BE2C (cell line): ENCODE data around the gene CLEC16A.

ENCODE experiments used
- DNase-seq: peaks from one replicate; pipeline ENCODE4 v3.0.0-alpha.2; 2020
- H3K27me3 ChIP-seq: fragments of 250-450 bp; sonication (Bioruptor Pico); 2 replicates; pipeline ENCODE4 v1.5.1; 2020; ENCODE audit warnings: mild to moderate bottlenecking
- H3K36me3 ChIP-seq: fragments of 250-450 bp; sonication (Bioruptor Pico); 2 replicates; pipeline ENCODE4 v1.5.1; 2020; ENCODE audit warnings: mild to moderate bottlenecking
- H3K4me1 ChIP-seq: fragments of 250-450 bp; sonication (Bioruptor Pico); 2 replicates; pipeline ENCODE4 v1.5.1; 2020
- H3K4me3 ChIP-seq: 2 replicates; pipeline ENCODE4 v1.5.1; 2011; ENCODE audit warnings: low read depth, low read length
- H3K9me3 ChIP-seq: fragments of 250-450 bp; sonication (Bioruptor Pico); 2 replicates; pipeline ENCODE4 v1.5.1; 2020
- CTCF ChIP-seq: IDR thresholded peaks from 2 replicates; pipeline ENCODE4 v1.5.1; 2012; ENCODE audit warnings: mild to moderate bottlenecking, low read depth, low read length

CLEC16A gene

DNA sequence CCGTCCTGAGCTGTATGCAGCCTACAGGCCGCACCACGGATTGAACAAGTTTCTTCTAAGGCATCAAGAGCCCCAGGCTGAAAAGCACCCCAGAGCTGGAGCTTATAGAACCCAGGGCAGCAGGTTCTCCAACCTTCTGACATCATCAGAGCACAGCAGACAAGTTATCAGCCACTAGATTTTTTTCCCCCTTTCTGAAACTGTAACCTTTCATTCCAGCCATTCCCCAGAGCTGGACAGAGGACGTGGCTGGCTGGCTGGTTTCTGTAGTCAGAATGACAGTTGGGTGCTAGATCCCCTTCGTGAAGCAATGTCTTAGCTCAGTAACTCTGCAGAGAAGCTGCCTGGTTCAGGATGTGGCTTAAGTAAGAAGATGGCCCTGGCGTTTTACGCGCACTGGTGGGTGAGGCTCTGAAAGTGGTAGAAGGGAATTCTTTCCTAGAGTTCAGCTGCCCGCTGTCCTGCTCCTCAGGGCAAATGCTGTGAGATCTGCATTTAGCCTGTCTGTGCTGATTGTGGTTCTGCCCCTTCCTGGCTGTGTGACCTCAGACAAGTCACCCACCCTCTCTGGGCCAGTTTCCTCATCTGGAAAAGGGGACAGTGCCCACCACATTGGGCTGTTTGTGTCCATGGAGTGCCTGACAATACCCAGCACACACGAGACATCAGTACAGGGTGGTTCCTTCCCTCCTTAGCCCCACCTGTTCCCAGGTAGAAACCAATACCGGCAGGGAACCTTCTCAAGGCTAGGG is 11.2 kb upstream of the CLEC16A start:
- H3K4me3 ChIP-seq, result no peak overlapping the region
- H3K36me3 ChIP-seq, result peaks cover 9% of the 10 kb centered on the region
- TF ChIP-seq CTCF, result no peak
- H3K9me3 ChIP-seq, result no peaks in the 10 kb centered on the region
- no peaks in the 10 kb centered on the region for H3K27me3 ChIP-seq
- H3K4me1 ChIP-seq, result no peaks in the 10 kb centered on the region; the same call in 1 of the 2 replicates
- DNase-seq, result no peak

DNA sequence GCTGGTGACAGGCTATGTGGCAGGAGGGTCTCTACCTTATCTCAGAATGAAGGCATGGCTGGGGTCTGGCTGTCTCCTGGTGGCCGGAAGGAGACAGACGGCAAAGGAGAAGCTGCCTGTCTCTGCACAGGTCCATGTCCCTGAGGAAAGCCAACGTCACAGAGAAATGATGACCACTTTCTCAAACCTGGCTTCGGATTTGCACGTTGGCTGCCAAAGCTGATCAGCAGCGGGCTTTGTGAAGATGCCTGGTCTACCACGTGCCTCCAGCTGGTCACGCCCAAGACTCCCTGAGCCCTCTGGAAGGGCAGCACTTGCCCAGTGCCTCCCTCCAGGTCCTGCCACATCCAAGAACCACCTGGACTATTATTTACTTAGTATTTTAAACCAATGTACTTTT is 10.5 kb upstream of the CLEC16A start:
- Histone ChIP-seq H3K27me3 (no peaks in the 10 kb centered on the region), H3K36me3 (peaks cover 9% of the 10 kb centered on the region), H3K4me3 (no peak overlapping the region), H3K9me3 (no peaks in the 10 kb centered on the region), H3K4me1 (no peaks in the 10 kb centered on the region; the same call in 1 of the 2 replicates)
- no peak for TF ChIP-seq CTCF
- no peak for DNase-seq

GRCh38 chr16:10934325-10935107 is 9.8 kb upstream of the CLEC16A start:
- no peak for DNase-seq
- TF ChIP-seq CTCF, result no peak
- no peaks in the 10 kb centered on the region; the same call in 1 of the 2 replicates for H3K4me1 ChIP-seq
- H3K4me3 ChIP-seq, result no peak overlapping the region
- H3K27me3 ChIP-seq, result no peaks in the 10 kb centered on the region
- no peaks in the 10 kb centered on the region for H3K9me3 ChIP-seq
- H3K36me3 ChIP-seq, result peaks cover 9% of the 10 kb centered on the region

DNA sequence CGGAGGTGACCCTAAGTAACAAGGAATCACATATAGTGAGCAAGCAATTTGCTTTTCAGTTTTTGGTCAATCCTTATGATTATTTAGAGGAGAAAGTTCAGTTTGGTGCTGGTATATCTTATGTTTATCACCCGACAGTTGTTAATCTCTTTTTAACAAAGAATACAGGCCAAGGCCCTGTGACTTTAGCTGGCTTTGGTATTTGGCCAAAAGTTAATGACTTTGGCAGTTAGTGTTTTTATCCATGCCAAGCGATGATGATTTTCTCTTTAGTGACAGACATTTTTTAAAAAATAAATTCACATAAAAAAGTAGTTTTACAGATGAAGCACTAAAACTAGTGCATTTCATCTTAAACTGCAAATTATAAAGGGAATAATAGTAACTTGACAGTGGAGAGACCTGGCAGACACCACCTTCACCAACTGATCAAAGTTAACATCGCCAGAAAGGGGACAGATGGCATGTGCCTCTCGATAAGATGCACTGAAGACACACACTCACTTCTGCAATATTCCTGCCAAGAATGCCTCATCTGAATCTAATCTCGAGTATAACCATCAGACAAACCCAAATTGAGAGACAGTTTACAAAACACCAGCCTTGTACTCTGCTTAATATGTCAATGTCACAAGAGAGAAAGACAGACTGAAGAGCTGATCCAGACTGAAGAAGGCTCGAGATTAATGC is 9.0 kb upstream of the CLEC16A start:
- H3K4me3 ChIP-seq, result no peak overlapping the region
- no peak for DNase-seq
- H3K27me3 ChIP-seq, result no peaks in the 10 kb centered on the region
- peaks cover 9% of the 10 kb centered on the region for H3K36me3 ChIP-seq
- no peak for TF ChIP-seq CTCF
- no peaks in the 10 kb centered on the region; the same call in 1 of the 2 replicates for H3K4me1 ChIP-seq
- no peaks in the 10 kb centered on the region for H3K9me3 ChIP-seq

DNA sequence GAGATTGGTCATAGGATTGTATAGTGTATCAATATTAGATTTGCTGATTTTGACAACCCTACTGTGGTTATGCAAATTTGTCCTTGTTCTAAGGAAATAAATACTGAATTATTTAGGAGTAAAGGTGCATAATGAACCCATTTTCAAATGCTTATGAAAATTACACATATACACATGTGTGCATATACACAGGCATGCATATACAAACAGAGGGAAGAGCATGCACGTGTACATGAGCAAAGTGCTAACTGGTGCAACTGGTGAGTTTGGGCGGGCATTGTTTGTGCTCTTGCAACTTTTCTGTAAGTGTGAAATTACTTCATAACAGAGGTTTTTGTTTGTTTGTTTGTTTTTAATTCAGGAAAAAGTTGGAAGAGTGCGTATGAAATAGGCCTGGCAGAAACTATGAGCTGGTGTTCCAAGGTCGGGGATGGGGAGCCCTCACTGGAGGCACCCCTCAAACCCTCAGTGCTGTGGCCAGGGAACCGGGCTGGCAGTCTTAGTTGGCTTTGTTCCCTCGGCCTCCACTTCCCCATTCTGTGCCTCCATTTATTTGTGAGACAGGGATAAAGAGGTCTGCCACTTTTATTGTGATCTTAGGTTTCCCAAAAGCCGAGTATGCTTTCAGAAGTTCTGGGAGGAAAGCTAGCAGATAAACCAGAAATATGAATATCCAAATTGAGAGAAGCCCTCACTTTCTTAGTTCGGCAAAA is 7.9 kb upstream of the CLEC16A start:
- no peak for DNase-seq
- Histone ChIP-seq H3K4me3 (no peak overlapping the region), H3K27me3 (no peaks in the 10 kb centered on the region), H3K36me3 (peaks cover 9% of the 10 kb centered on the region), H3K4me1 (no peaks in the 10 kb centered on the region; the same call in 1 of the 2 replicates), H3K9me3 (no peaks in the 10 kb centered on the region)
- no peak for TF ChIP-seq CTCF
